ENCODE data around the gene SLC6A18.
"Not testable (repeated sequence)": the region's sequence is repeated elsewhere in the genome, so short reads cannot be mapped to it uniquely, and the experiment has no call there.

SLC6A18 gene

DNA sequence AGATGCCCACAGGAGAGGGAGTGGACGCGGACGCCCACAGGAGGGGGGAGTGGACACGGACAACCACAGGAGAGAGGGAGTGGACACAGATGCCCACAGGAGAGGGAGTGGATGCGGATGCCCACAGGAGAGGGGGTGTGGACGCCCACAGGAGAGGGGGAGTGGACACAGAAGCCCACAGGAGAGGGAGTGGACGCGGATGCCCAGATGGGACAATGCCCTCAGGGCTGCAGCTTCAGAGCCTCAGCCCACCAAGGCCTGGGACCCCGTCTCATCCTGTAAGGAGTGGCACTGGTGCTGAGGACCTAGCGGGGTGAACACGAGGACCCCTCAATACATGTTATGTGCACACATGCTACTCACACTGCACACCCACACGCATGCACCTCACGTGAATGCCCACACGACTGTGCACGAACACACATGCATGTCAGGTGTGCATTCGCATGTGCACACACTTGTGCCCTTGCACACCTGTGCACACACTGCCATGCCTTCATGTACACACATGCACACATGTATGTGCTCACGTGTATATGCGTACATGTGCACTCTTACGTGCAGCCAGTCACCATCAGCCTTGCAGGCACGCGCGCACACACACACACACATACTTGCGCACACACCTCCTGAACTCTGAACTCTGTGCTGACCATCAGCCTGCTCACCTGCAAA lies 34.8 kb downstream of the SLC6A18 start:
- DNase-seq, result no peak

DNA sequence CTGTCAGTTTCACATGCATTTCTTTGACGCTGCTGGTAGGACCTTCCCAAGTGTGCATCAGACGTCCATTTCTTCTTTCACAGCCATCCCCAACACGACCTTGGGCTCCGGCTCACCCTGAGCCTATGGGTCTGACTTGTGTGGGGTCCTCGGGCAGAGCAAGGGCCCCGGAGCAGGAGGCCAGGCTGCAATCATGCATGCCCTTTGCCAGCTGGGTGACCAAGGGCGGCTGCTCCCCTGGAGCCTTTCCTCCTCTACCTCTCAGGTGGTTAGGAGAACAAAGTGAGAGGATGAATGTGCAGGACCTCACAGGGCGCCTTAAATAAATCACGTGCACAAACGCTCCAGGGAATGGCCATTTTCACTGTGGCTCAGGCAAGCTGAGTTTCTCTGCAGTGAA lies 36.5 kb downstream of the SLC6A18 start:
- no peak for DNase-seq

DNA sequence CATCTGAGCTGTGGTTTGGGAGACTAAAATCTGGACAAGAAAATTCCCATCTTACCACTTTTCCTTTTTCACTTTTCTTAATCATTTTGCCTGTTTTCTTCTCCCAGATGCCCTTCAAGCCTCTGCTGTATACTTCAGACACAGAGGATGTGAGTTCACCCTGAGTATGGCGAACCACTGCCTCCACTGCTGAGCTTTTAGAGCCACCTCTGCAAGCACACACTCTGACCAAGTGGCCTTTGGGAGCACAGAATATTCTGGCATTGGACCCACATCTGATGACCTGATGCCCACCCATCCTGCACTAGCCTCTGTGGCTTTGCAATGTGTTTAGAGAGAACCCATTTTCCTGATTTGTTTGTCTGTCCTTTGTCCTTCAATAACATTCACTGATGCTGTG lies 37.2 kb downstream of the SLC6A18 start:
- no peak for DNase-seq

DNA sequence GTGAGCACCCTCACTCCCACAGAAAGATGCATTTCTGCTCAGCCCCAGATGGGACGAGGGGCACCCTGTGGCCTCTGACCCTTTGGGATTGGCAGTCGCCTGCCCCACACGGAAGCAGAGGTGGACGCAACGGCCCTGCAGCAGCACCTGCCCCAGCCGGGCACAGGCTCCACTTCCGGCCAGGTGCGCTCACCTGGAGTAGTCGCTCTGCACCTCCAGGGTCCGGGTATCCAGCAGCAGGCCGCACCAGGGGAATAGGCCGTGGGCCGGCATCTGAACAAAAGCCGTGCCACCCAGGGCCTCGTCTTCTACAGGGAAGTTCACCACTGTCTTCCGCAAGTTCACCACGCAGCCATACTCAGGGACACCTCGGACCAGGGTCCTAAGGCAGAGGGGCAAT lies 39.0 kb downstream of the SLC6A18 start:
- DNase-seq, result no peak

DNA sequence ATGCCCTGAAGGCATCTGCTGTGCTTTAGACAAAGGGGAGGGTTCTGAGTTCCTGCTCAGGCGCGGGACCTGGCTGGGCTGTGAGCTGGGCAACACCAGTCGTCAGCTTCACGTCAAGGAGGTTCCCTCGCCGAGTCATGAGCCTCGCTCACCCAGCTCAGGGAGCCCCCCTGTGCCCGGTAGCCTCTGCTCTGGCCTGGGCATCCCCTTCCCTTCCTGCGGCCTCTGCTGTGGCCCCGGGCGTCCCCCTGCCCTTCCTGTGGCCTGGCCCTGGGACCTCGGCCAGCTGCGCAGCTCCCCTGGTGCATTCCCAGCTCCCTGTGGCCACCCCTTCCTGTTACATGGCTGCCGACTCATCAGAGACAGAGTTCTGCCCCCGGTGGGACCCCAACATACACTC lies 39.8 kb downstream of the SLC6A18 start:
- DNase-seq, result no peak

DNA sequence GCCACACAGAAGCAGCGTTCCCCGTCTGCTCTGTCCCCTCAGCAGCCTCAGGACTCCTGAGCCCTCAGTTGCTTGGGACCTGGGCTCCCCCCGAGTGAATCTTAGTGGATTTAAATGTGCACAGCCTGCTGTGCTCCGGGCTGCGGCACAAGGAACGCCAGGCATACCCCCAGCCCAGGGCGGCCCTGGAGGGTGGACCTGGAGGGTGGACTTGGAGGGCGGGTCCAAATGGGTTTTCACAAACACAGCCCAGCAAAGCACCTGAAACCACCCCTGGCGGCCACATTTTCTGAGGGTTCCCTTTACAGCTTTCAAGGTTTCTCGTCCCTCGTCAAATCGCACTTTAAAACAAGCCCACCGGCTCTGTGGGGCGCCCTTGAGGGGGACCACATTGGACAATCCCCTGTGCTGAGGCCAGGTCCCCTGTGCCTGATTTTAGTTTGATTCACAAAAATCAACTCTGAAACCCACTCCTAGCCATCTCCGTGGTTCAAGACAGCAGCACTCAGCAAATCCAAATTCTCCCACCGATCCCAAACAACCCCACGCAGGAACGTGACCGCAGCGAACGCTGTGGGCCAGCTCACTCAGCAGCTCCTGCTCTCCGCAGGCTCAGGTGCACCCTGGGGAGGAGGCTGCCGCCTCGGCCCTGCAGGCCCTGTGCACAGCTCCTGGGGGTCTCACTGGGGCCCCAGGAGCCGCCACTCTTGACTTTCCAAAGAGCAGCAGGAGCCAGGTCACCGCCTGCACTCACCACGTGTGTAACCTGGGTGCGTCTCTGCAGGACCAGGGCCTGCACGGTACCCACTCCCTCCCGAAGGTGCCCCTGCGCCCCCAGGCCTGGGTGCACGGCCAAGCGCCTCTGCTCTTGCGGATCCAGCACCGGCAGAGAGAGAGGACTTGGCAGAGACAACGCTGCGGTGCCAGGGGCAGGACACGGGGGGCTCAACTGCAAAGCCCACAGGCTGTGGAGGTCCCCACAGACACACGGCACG lies 40.6 kb downstream of the SLC6A18 start:
- DNase-seq, result no peak

DNA sequence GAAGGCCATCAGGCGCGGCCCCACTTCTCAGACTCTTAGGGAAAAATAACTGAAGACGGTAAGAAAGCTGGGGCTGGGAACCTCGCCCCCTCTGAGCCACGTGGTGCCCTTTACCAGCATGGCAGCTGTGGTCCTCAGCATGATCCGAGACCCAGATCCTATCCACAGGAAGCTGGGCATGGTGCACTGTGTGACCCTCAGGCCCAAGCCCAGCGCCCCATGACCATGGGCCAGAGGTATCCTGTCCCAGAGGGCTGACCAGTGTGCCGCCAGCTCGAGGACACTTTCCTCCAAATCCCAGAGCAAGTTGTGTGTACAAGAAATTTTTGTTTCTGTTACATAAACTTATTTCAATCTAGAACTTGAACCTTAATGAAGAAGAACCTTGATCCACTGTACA lies 41.6 kb downstream of the SLC6A18 start:
- DNase-seq, result no peak

DNA sequence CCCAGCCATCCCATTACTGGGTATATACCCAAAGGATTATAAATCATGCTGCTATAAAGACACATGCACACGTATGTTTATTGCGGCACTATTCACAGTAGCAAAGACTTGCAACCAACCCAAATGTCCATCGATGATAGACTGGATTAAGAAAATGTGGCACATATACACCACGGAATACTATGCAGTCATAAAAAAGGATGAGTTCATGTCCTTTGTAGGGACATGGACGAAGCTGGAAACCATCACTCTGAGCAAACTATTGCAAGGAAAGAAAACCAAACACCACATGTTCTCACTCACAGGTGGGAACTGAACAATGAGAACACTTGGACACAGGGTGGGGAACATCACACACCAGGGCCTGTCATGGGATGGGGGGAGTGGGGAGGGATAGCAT lies 42.3 kb downstream of the SLC6A18 start:
- not testable (repeated sequence) for DNase-seq

DNA sequence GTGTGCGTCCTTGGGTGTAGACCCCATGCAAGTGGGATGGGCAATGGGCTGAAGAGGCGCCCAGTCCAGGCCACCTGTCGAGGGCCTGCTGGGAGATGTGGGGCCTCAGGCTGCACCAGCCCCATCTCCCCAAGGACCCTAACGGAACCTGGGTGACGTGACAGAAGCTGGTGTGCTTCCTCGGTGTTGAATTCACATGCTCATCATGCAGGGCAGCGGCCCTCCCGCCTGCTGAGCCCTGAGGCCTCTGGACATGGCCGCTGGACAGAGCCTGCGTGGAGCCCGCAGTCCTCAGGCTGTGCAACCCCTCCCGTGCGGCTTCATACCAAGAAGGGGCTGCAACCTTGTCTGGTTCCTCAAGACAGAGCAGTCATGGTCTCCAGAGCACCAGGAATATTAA lies 42.9 kb downstream of the SLC6A18 start:
- no peak for DNase-seq

DNA sequence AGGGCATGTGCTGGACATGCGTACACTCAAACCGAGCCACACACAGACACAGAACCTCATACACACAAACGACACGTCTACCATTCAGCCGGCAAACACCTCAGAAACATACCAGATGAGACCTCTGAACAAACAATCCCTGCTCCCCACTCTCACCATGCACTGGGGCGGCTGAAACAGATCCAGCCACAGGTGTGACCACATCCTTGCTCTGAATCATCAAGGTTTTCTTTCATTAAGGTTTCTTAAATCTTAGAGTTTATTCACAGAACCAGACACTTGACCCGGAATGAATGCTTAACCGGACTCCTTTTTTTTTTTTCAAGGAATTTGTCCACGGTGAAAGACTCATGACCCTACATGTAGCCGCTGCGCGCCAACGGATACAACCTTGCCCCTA lies 43.5 kb downstream of the SLC6A18 start:
- no peak for DNase-seq

DNA sequence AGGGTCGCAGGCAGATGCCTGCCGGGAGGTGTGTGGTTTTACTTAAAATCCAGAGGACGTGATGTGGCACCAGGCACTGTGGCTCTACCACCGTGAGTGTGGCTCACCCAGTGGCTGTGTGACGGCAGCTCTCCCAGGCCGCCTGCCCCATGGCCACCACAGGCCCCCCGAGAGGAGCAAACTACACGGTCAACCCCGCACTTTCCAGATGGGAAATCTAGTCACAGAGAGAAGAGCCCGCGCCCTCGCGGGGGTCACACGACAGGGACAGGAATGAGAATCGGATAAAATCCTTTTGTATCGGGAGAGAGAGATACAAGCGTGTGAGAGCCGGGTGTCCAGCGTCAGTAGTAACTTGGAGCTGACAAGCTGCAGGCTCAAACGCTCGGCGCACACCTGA lies 45.2 kb downstream of the SLC6A18 start:
- no peak for DNase-seq

DNA sequence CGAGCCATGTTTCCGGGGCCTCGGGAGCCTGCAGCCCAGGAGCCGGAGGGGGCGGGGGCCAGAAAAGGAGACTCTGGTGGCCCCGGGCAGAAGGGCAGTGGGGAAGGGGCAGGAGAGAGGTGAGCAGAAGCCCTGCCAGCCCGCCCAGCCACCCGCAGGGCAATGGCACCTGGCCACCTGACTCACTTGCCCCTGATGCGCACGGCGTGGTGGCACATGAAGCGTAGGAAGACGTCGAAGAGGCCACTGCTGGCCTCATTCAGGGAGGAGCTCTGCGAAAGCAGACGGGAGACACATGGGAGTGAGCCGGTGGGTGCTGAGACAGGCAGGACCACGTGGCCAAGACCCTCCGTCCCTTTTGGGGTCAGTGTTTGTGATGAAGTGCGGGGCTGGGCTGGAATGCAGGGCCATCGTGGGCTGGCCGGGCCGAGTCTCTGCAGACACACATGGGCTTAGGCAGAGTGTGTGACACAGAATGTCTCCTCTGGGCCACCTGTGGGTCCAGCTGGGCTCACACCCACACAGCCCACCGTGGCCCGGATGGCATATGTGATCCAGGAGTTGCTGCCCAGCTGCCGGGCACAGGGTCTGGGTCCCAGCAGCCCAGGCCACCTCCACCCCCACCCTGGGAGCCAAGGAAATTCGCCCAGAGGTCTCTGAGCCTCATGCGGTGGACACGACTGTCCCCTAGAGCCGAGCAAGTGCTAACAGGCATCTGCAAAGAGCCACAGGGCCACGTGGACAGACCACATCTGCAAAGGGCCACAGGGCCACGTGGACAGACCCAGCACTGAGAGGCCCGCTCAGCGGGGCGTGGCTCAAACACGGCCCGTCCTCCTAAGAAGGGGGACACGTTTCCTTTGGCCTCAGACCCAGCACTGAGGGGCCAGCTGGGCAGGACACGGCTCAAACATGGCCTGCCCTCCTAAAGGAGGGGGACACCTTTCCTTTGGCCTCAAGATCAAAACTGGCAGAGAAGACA lies 46.0 kb downstream of the SLC6A18 start:
- no peak for DNase-seq

DNA sequence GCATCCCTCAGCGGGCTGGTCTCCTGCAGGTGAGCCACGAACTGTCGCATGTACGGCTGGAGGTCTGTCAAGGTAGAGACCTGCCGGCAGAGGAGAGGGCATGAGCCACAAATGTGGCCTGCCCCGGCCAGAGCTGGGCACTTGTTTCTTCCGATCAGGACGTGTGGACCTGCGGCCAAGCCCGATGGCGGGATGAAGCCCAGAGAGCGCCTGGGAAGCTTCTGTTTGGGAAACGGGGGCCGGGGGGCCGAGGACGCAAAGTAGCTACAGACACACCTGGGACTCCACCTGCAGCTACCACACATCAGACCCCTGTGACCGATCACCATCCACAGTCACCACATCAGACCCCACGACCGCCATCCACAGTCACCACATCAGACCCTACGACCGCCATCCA lies 47.0 kb downstream of the SLC6A18 start:
- DNase-seq, result no peak

DNA sequence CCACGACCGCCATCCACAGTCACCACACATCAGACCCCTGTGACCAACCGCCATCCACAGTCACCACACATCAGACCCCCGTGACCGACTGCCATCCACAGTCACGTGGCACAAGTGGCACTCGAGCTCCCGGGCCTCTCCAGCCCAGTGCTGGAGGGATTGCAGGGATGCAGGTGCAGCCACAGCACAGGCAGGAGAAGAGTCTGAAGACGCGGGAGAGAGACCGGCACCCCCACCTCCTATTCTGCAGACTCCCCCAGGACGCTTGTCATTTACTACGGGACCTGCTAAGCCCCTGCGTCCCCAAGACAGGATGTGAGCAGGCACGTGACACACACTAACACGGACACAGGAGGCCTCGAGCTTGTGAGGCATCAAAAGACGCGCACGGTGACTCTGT lies 48.6 kb downstream of the SLC6A18 start:
- DNase-seq, result no peak

DNA sequence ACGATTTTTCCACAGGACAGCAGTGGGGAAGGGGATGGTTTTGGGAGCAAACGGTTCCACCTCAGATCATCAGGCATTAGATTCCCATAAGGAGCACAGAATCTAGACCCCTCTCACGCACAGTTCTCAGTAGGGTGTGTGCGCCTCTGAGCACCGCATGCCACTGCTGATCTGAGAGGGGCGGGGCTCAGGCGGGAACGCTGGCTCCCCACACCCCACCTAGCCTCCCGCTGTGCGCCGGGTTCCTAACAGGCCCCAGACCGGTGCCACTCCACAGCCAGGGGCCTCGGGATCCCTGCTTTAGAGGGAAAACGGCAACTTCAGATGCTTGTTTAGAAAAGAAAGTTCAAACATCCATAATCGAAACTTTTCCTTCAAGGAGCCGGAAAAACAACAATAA lies 49.3 kb downstream of the SLC6A18 start:
- DNase-seq, result no peak

DNA sequence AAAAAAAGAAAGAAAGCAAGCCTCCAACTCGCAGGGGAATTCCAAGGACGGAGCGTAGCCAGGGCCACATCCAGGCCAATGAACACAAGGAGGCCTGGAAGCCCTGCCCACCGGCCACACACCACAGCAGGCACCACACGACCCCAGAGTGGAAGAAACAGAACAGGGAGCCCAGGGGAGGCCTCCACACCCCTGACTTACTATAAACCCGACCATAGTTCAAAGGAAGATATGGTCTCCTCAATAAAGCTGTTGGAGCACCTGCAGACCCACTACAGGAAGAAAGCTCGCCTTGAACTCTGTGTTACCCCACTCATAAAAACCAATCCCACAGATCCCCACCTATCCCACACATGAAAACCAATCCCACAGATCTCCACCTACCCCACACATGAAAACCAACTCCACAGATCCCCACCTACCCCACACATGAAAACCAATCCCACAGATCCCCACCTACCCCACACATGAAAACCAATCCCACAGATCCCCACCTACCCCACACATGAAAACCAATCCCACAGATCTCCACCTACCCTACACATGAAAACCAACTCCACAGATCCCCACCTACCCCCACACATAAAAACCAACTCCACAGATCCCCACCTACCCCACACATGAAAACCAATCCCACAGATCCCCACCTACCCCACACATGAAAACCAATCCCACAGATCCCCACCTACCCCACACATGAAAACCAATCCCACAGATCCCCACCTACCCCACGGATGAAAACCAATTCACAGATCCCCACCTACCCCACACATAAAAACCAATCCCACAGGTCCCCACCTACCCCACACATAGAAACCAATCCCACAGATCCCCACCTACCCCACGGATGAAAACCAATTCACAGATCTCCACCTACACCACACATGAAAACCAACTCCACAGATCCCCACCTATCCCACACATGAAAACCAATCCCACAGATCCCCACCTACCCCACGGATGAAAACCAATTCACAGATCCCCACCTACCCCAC lies 50.5 kb downstream of the SLC6A18 start:
- DNase-seq, result not testable (repeated sequence)

DNA sequence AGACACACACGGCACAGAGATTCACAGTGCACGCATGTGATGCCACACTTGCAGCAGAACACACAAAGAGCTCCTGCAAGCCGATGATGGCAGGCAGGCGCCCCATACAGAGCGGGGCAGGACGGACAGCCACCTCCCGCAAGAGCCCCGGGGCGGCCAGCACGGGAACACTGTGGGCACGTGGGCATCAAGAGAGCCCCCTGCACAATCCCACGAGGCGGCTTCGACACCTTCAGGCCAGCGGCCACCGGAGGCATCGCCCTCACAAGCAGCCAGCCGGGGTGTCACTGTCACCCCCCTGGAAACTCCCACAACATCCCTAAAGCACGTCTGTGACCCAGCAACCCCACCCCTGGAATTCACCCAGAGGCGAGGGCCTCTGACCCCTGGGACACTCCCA lies 51.7 kb downstream of the SLC6A18 start:
- no peak for DNase-seq

DNA sequence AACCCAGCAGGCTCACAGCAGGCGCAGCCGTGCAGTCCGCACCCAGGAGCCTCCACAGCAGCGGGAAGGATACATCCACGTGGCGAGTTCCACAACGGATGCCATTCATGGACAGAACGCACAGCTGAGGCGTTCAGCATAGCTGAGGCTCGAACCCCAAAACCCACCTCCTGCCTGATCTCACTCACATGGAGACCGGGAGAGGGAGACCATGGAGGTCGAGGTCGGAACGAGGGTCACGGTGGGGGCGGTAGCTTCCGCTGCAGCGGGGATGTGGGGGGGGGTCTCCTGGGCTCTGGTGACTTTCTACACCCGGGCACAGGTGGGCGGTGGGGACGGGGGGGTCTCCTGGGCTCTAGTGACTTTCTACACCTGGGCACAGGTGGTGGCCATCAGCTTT lies 52.1 kb downstream of the SLC6A18 start:
- no peak for DNase-seq

DNA sequence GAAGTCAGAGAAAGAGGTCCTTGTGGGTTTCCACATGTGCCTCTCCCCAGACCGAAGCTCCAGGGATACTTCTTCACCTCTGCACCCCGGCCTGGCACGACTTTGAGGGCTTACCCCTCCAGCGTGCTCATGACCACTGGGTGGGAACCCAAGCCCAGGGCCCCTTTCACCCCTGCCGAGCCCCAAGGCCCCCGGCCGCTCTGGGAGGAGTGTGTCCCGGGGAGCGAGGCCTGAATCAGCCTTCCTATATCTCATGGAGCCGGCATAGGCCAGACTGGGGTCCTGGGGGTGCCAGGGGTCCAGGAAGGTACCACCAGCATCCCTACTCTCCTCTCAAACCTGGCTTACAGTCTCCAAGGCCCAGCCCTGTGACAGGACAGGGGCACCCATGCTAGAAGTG lies 52.6 kb downstream of the SLC6A18 start:
- no peak for DNase-seq

DNA sequence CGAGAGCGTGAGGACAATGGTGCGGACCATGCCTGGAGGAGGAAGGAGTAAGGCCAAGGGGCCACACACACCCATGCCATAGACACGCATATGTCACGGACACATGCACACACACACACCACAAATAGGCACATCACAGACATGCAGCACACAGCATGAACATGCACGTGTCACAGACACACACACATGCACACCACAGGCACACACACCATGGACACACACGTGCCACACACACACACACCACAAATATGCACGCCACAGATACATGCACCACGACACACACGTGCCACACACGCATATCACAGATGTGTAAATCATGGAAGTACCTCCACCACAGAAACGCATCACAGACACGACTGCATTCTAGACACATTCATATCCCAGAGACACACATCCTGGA lies 53.0 kb downstream of the SLC6A18 start:
- no peak for DNase-seq

DNA sequence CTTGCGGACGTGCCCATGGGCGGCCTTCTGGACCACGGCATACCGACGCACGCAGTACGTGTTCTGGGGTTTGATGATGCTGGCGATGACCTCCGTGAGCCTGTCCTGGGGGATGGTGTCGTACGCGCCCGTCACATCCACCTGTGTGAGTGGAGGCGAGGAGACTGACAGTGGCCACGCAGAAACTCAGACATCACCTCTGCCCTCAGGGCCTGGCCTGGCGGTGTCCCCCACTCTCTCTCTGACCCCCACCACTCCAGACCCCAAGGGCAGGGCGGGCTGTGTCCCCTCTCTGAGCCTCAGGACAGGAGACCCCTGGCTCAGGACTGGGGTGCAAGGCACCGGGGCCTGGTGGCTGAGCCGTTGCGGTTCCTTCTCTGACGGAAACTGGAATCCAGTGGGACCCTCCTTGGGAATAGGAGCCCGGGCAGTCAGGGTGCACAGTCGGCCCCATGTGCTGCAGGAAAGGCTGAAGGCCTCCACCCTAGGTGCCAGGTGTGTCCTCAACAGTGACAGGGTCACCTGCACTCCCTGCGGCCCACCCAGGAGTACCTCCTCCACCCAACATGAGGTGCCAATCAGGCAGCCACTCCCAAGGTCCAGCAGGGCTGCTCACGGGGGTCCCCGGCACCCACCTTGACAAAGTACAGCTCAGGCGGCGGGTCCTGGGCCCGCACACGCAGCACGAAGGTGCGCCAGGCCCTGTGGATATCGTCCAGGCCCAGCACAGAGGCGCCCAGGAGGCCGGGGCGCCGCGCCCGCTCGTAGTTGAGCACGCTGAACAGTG lies 53.7 kb downstream of the SLC6A18 start:
- no peak for DNase-seq

Measured in amniotic stem cell (primary cell).